Neutrophil (primary cell): ENCODE results near the gene OAS2.

ENCODE experiments used
- H3K27ac ChIP-seq: fragments of 200-600 bp; sonication (generic); 2 replicates; pipeline ENCODE4 v1.5.1; 2016; ENCODE audit warnings: mild to moderate bottlenecking, moderate library complexity
- H3K27me3 ChIP-seq: fragments of 200-600 bp; sonication (generic); 2 replicates; pipeline ENCODE4 v1.6.0; 2016; ENCODE audit warnings: mild to moderate bottlenecking
- H3K36me3 ChIP-seq: fragments of 200-600 bp; sonication (generic); 2 replicates; pipeline ENCODE4 v1.5.1; 2017
- H3K4me1 ChIP-seq, 2 experiments: fragments of 200-600 bp in 1 of 2; sonication (generic) in 1 of 2; 1 replicate in 1 of 2; 2 replicates in 1 of 2; pipeline versions ENCODE4 v1.5.1 to v1.6.1; 2013 to 2016; ENCODE audit warnings: low read depth in 1 of 2, low read length in 1 of 2, mild to moderate bottlenecking in 1 of 2, moderate library complexity in 1 of 2; ENCODE audit not compliant: control insufficient read depth in 1 of 2, insufficient read depth in 1 of 2
- H3K4me3 ChIP-seq, 2 experiments: fragments of 200-600 bp in 1 of 2; sonication (generic) in 1 of 2; 1 replicate in 1 of 2; 2 replicates in 1 of 2; pipeline ENCODE4 v1.5.1; 2013 to 2016; ENCODE audit warnings: low read depth in 1 of 2, low read length in 1 of 2, mild to moderate bottlenecking in 1 of 2, moderate library complexity in 1 of 2
- H3K9me3 ChIP-seq: fragments of 200-600 bp; sonication (generic); 2 replicates; pipeline ENCODE4 v1.5.1; 2016
- CTCF ChIP-seq: fragments of 200-600 bp; sonication (generic); IDR thresholded peaks from 2 replicates; pipeline ENCODE4 v1.5.1; 2016; ENCODE audit warnings: antibody characterized with exemption

The OAS2 gene

GRCh38 chr12:112961074-112961473 is 17.2 kb upstream of the OAS2 start:
- H3K9me3 ChIP-seq = no peaks in the 10 kb centered on the region
- TF ChIP-seq CTCF = no peak
- no peaks in the 10 kb centered on the region for H3K4me1 ChIP-seq
- H3K27ac ChIP-seq = no peak overlapping the region
- H3K36me3 ChIP-seq = peaks cover 48% of the 10 kb centered on the region
- H3K4me3 ChIP-seq = no peak overlapping the region
- H3K27me3 ChIP-seq = no peaks in the 10 kb centered on the region

- H3K27ac ChIP-seq = no peak overlapping the region
- no peaks in the 10 kb centered on the region for H3K4me1 ChIP-seq
- TF ChIP-seq CTCF = no peak
- H3K9me3 ChIP-seq = no peaks in the 10 kb centered on the region
- H3K27me3 ChIP-seq = no peaks in the 10 kb centered on the region
- no peak overlapping the region for H3K4me3 ChIP-seq
- peaks cover 48% of the 10 kb centered on the region for H3K36me3 ChIP-seq
Observed at GRCh38 chr12:112961536-112961935, 16.8 kb upstream of the OAS2 start.

GRCh38 chr12:112962561-112962960 is 15.8 kb upstream of the OAS2 start:
- no peak for TF ChIP-seq CTCF
- Histone ChIP-seq H3K36me3 (peaks cover 58% of the 10 kb centered on the region), H3K4me3 (no peak overlapping the region), H3K4me1 (no peaks in the 10 kb centered on the region), H3K9me3 (no peaks in the 10 kb centered on the region), H3K27ac (no peak overlapping the region), H3K27me3 (no peaks in the 10 kb centered on the region)

GRCh38 chr12:112963227-112963861 is 15.0 kb upstream of the OAS2 start:
- Histone ChIP-seq H3K27ac (no peak overlapping the region), H3K4me3 (no peak overlapping the region), H3K9me3 (no peaks in the 10 kb centered on the region), H3K27me3 (no peaks in the 10 kb centered on the region), H3K4me1 (no peaks in the 10 kb centered on the region), H3K36me3 (peaks cover 65% of the 10 kb centered on the region)
- no peak for TF ChIP-seq CTCF

GRCh38 chr12:112964067-112964670 is 14.2 kb upstream of the OAS2 start:
- no peaks in the 10 kb centered on the region for H3K4me1 ChIP-seq
- TF ChIP-seq CTCF = no peak
- peaks cover 72% of the 10 kb centered on the region for H3K36me3 ChIP-seq
- H3K27ac ChIP-seq = no peak overlapping the region
- no peak overlapping the region for H3K4me3 ChIP-seq
- H3K9me3 ChIP-seq = no peaks in the 10 kb centered on the region
- no peaks in the 10 kb centered on the region for H3K27me3 ChIP-seq
